Astrocyte of the spinal cord (primary cell): Measurements from ENCODE around the gene NFE2L3.

ENCODE experiments used
- DNase-seq: peaks from one replicate; pipeline ENCODE4 v3.0.0; 2011; ENCODE audit warnings: low read depth, low spot score
- H3K4me3 ChIP-seq: 2 replicates; pipeline ENCODE4 v1.5.1; 2011; ENCODE audit warnings: low read depth, mild to moderate bottlenecking, low read length, moderate library complexity
- CTCF ChIP-seq: IDR thresholded peaks from 2 replicates; pipeline ENCODE4 v1.5.1; 2012; ENCODE audit warnings: low read depth, mild to moderate bottlenecking, low read length, inconsistent platforms
- in situ Hi-C: cut with HindIII; loops from 2 replicates; pipeline ENCODE4 v1.10.0; 2017; ENCODE audit warnings: low sequenced_read_pairs

Gene NFE2L3, protein sequence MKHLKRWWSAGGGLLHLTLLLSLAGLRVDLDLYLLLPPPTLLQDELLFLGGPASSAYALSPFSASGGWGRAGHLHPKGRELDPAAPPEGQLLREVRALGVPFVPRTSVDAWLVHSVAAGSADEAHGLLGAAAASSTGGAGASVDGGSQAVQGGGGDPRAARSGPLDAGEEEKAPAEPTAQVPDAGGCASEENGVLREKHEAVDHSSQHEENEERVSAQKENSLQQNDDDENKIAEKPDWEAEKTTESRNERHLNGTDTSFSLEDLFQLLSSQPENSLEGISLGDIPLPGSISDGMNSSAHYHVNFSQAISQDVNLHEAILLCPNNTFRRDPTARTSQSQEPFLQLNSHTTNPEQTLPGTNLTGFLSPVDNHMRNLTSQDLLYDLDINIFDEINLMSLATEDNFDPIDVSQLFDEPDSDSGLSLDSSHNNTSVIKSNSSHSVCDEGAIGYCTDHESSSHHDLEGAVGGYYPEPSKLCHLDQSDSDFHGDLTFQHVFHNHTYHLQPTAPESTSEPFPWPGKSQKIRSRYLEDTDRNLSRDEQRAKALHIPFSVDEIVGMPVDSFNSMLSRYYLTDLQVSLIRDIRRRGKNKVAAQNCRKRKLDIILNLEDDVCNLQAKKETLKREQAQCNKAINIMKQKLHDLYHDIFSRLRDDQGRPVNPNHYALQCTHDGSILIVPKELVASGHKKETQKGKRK

DNA sequence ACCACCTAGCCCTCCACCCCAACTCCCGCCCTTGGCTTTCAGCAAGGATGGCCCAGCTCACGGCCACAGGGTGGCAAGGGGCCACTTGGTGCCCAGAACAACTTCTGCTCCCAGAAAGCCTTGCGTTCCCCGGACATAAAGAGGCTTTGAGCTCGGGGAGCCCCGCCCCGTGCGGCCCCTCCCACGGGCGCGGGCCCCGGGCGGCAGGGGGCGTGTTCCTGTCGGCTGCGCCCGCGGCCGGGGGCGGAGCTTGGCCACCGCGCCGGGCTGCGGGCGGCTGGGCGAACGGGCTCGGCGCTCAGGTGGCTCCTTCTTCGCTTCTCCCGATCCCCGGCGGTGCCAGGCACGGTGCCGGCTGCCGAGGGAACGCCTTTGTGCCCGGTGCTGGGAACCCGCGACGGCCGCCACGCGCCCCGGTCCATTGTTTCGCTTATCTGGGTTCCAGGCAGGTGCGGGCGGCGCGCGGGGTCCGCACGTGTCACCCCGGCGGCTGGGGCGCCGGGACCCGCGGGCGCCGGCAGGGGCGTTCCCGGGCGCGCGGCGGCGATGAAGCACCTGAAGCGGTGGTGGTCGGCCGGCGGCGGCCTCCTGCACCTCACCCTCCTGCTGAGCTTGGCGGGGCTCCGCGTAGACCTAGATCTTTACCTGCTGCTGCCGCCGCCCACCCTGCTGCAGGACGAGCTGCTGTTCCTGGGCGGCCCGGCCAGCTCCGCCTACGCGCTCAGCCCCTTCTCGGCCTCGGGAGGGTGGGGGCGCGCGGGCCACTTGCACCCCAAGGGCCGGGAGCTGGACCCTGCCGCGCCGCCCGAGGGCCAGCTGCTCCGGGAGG lies at the start of gene NFE2L3:
NFE2L3 (plus strand) TSS at position 246 of the 829 bp plus-strand sequence; CDS start at position 547, 301 bp downstream.
- TF ChIP-seq CTCF = no peak
- H3K4me3 ChIP-seq = peak within 1 kb of the TSS; percentile 61
- DNase-seq = peak; percentile 79
- in situ Hi-C loops = no loop called here

DNA sequence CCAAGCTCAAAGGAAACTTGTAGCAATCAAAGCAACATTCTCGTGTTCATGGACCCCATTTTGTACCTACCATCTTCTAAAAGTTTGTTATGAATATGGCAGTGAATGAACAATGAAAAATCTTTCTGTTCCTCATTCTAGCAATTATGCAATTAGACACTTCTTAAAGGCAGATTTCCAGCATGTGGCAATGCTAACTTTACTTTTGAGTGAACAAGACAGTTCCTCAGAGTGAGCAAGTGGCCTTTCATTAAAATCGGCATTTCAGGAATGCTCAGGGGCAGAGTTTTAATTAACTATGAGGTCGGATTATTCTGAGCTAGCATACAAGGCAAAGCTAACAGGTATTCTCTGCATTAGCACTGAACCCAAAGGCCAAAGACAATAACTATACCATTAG lies 48.4 kb upstream of the NFE2L3 start:
- no peak overlapping the region for H3K4me3 ChIP-seq
- no peak for TF ChIP-seq CTCF
- no peak for DNase-seq
- in situ Hi-C loops = no loop called here

- TF ChIP-seq CTCF = no peak
- no peak for DNase-seq
- in situ Hi-C loops = no loop called here
- H3K4me3 ChIP-seq = no peak overlapping the region
Observed at GRCh38 chr7:26105236-26105635, 46.8 kb upstream of the NFE2L3 start.

DNA sequence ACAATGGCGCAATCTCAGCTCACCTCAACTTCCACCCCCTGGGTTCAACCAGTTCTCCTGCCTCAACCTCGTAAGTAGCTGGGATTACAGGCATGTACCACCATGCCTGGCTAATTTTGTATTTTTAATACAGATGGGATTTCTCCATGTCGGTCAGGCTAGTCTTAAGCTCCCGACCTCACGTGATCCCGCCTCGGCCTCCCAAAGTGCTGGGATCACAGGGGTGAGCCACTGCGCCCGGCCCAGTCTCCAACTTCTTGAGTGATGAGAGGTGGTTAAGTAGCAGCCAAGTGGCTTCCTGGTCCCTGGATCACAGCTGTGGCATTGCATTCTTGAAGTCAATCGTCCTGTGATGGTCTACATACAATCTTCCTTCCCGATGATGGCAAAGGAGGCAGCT lies 46.1 kb upstream of the NFE2L3 start:
- TF ChIP-seq CTCF = no peak
- DNase-seq = no peak
- in situ Hi-C loops = no loop called here
- no peak overlapping the region for H3K4me3 ChIP-seq

- in situ Hi-C loops = no loop called here
- no peak overlapping the region for H3K4me3 ChIP-seq
- TF ChIP-seq CTCF = no peak
- DNase-seq = no peak
Observed at GRCh38 chr7:26112203-26112740, 39.7 kb upstream of the NFE2L3 start.

GRCh38 chr7:26115650-26116049 lies 36.3 kb upstream of the NFE2L3 start:
- no peak overlapping the region for H3K4me3 ChIP-seq
- TF ChIP-seq CTCF = no peak
- in situ Hi-C loops = no loop called here
- no peak for DNase-seq
